NK-92 (cell line): ENCODE measurements around the gene CXCL13.
"Not testable (repeated sequence)": the region's sequence is repeated elsewhere in the genome, so short reads cannot be mapped to it uniquely, and the experiment has no call there.

ENCODE experiments used
- DNase-seq: peaks from one replicate; lab custom pipeline; 2025; ENCODE audit not compliant: unreplicated experiment; lab: John Stamatoyannopoulos, UW

The CXCL13 gene

DNA sequence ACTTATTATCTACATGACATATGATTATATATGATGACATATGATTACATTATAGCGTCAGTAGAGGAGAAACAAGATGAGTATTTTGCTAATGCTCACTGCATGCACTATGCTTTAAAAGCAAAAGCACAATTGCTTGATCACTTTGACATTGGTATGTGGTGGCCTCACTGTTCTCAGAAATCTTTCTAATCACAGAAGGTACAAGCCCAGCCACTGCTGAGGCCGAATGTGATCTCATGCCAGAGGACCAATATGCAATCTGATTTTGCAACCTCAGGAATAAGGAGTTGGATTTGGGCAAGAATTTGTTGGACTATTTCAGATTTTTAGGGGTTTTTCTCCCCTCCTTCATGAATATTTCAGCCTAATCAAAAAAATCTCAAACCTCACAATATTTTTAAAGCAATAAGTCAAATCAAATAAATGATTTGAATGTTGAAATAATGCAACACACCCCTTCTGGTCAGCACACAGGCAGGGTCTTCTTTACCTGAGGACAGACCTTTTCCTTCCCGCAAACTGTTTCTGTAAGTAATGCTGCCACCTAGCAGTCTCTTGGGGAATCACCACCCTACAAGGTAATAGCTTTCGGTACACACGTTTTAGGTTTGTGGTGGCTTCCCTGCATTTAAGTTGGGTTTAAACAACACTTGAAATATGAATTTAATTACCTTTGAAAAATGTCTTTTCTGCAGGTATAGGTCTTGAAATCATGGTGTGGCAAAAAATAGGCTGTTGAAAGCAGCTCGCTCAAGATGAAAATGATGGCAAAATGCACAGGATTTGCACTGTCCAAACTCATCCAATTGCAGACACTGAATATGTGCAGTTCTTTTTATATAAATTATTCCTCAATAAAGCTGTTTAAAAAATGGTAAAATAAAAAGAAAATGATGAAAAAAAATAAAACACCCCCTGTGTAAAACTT is 4.8 kb upstream of the CXCL13 start:
- DNase-seq, result no peak

DNA sequence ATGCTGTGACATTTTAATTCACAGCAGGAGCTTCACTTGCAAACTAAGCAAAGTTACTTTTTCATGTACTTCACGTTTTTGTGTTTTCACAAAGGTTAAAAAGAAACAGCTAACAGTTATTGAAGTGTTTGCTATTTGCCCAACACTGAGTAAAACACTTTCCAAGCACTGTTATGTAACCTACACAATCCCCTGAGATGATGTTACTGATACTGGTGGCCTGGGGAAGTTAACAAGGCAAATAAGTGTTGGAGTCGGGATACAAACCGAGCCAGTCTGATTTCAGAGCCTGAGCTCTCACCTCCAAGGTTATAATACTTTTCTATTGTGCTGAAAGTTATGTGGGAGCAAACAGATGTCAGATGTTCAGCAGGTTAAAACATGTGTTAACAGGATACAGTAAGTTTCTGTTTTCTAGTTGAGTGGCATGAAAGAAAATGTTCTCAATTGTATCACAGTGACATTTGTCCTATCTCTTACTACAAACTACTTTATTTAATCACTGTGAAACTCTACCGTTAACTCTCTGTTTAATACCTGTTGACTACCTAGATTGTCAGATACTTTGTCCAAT is 3.9 kb upstream of the CXCL13 start:
- DNase-seq, result no peak

DNA sequence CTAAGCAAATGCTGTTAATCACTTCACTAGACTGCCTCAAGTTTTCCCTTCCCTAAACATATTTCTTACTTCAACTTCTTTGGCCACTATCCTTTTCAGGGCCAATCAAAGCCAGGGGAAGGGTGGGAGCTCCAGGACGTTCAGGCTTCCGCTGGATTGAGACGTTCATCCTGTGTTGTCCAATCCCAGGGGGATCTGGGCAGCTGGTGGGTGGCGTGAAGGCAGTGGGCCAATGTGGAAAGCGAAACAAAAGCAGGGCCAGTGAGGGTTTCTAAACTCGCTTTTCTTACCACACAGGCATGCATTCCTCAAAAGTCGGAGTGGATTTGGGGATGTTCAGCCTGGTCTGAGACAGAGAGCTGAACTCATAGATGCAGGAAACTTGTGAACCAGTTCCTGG is 7.6 kb downstream of the CXCL13 start:
- DNase-seq, result no peak

DNA sequence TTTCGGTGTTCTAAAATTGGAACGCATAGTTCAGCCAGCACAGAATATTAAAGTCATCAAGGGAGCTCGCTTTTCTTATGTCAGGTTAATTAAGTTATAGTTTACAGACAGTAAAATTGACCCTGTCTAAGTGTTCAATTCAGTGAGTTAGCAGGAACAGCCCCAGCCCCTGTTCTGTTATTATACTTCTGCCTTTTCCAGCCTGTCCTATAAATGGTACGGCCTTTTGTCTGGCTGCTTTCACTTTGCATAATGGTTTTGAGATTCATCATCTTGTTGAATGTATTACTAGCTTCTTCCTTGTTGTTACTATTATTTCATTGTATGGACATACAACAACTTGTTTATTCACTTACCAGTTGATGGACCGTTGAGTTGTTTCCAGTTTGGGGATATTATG is 9.5 kb downstream of the CXCL13 start:
- no peak for DNase-seq

DNA sequence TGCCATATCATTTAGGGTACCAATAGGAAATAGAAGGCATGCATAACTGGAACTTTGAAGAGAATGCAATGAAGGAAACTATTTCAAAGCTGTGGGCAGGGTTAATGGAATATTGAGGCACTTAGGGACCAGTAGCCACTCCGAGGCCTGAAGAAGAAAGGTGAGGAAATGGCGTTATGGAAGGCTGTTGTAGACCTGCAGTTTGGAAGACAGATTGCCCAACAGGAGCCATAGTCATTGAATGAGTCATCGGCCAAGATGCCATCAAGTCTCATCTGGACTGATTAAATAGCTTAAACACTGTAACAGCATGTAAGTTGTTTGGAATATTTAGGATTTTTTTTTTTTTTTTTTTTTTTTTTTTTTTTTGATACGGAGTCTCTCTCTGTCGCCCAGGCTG is 11.6 kb downstream of the CXCL13 start:
- no peak for DNase-seq

DNA sequence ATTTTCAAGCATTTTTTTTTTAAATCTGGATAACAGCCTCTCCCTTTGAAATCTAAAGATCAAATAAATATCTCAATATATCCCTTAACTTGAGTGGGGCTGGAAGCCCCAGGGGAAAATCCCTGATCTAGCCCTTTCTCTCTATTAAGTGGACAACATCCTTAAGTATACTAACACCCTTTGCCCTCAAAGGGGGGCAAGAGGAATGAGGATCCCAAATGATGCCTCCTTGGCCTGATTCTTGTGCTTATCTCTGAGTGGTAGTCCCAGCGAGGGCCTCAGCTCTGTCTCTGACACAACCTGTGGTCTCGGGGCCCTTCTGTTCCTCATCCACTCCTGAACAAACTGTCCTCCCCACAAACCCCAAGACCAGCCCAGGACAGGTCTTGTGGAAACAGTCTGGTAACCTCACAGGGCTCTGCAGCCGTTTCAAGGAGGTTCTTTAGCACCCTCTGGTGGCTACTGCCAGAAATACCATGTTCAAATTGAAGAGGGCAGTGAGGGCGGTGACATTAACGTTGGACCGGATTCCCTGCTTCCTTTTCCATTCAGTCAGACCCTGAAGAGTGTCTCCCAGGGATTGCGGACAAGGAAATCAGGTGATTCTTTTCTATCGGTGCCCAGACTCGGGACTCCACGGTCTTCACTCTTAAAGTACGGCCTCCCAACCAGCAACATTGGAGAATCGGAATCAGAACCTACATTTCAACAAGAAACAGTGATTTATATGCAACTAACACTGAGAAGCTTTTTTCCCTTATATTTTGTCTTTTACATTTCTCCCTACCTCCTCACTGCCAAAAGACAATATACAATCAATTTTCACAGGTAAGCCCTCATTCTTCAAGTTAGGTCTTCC is 13.0 kb downstream of the CXCL13 start:
- DNase-seq, result no peak

DNA sequence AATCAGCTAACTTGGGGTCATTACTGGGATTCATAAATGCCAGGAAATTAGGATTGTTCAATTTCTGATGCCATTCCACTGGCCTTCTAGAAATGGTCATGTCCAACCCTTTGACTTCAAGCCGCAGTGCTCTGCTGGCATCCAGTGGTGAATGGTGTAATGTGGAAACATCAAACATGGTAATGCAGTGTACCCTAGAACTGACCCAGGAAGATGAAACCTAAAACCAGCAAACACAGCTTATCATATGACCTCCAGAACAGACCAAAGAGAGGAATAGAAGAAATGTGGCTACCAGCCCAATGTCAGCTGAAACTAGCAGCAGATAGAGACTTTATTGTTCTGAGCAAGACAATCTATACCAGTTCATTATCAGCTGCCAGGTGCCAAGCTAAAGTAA is 13.8 kb downstream of the CXCL13 start:
- DNase-seq, result no peak

DNA sequence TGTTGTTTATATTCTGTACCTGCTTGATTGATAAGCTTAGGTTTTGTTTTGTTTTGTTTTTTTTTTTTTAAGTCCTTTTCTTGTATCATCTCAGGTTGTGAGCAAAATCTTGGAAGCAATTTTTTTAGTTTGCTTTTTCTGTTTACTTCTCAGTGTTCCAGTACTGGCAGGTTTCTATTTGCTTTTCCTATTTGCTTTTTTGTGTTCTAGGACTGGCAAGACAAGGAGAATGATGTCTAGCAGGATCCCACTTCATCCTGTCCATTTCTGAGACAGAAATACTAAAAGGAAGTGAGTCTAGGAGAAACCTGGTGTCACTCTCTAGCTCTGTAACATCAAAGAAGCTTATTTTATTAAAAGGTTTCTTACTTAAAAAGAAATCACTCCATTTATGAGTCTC is 15.6 kb downstream of the CXCL13 start:
- DNase-seq, result no peak

DNA sequence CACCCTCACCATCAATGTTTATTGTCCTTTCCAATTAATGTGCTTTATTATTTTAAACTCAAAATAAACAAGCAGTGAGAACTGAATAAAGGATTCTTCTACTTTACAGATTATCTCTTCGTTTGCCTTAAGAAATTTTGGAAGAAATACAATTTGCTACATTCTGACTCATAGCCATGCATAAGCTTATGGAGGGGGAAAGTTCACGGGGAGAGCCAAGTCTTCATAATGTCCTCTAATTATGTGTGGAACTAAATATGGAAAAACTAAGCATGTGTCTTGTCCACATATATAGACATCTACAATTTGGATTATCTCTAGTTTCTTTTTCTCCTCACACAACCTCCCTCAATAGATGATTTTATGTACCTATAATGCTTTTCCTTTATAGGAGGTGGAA is 17.5 kb downstream of the CXCL13 start:
- no peak for DNase-seq

DNA sequence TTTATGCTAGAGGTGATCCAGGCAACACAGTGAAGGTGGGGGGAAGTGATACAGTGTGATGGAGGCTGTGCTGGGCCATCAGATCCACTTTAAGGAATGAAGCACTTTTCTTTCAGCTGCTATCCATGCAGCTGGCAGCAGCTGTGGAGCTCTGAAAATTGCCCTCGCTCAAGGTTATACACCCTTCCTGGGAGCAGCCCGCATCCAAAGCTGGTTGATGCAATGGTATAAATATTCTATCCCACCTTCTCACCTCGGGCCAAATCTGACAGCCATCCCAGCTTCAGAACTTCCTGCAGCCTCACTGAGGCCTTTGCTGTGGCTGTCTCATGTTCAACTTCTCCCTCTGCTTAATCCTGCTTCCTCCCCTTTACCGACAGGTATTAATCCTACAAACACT is 18.6 kb downstream of the CXCL13 start:
- no peak for DNase-seq

DNA sequence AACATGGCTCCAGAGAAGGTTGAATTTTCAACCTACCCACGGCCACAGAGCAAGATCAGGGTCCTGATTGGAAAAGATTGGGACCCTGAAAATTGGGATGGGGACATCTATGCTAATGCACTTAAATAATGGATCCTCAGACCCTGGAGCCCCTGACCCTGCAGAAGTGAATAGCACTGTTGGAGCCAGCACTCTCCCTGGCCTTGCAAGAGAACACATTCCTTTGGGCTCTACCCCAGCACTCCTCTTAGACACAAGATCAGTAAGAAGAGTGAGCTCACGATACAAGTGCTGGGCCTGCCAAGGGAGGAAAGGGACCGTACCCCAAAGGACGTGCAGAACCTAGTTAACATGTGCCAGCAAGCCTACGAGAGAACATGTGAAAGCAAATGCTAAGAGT is 19.9 kb downstream of the CXCL13 start:
- no peak for DNase-seq

DNA sequence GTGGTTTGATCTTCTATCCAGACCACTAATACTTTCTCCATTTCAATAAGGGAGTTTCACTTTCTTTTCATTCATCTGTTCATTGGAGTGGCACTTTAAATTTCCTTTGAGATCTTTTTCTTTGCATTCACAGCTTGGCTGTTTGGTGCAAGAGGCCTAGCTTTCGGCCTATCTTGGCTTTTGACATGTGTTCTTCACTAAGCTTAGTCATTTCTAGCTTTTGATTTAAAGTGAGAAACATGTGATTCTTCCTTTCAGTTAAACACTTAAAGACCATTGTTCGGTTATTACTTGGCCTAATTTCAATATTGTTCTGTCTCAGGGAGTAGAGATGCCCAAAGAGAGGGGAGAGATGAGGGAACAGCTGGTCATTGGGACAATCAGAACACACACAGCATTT is 24.3 kb downstream of the CXCL13 start:
- DNase-seq, result no peak

DNA sequence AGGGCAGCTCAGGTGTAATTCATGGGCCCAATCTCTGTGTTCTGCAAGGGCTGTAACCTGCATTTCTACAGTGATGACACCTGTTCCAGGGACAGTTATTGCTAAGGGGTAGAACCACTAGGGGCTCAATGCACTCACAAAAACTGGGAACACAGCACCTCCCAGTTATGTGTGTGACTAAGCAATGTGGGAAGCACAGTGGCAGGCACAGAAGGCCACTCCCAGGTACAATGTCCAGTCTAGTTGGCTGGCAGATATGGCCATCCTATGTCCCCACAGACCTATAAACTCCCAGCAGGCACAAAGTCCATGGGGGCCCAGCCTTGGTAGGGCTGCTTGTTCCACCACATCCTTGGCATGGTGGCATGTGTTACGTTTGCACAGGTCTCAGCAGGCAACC is 25.7 kb downstream of the CXCL13 start:
- DNase-seq, result no peak

DNA sequence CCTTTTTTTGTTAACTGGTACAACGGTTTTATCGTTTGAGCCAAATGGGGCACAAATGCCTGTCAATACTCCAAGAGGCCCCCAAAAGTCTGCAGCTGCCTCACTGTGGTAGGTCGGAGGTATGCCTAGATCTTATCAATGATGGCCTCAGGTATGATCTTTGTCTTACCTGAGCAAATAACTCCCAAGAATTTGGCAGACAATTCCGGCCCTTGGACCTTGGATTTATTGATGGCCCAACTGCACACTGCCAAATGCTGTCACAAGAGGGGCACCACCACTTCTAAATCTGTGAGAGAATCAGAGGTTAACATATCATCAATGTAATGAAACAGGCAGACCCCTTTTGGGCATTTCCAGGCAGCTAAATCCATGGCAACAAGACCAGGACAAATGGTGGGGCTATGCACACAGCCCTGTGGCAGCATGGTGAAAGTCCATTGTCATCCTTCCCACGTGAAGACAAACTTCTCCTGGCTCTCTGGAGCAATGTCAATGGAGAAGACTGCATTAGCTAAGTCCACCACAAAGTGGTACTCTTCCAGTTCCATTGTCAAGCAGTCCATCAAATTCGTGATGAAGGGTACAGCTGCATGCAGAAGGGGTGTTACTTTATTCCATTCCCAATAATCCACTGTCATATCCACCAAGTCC is 28.6 kb downstream of the CXCL13 start:
- DNase-seq, result no peak

DNA sequence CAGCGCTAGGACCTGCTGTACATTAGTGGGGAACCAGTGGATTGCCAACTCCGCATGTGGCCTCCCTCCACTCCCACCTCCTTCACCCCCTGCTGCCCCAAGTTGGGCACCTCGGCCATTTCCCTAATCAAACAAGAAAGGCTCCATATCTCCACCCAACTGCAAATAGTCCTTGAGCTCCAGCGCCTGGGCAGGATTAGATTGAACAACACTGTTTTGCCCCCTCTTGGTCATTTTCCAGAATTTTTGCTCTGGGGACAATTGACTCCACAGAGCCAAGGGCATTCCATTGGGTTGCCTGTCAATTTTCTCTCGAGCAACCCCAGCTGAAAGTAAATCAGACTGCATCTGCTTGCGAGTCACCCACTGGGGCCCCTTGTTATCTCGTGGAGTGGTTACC is 29.6 kb downstream of the CXCL13 start:
- no peak for DNase-seq

DNA sequence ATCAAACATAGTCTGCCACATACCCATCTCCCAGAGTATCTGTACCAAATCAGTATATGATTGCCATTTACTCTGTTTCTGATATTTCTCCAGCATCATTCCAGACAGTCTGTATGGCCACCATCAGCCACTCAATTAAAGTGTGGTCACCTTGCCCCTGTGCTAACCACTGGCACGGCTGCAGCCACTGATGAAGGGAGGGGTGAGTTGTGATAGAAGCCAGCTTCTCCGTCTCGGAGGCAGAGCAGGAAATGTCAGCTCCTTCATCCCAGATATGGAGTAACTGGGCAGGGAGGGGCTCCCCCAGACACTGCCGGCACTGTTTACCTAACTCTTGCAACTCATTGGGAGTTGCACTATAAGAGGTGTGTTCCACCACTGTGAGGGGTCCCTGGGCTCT is 30.3 kb downstream of the CXCL13 start:
- no peak for DNase-seq

DNA sequence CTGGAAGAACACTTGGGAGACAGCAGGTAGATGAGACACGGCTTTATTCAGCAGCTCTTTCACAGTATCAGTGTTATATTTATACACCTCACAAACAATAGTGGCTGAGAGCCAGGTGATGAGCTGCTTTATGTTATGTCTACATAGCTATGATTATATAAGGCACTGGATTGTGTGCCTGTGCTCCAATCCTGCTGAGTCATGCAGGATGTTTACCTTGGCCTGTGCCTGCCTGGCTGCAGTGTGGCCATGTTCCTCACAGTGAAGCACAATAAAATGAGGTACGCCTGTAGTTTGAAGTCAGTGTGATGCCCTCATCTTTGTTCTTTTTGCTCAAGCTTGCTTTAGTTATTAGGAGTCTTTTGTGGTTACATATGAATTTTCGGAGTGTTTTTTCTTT is 31.3 kb downstream of the CXCL13 start:
- no peak for DNase-seq

DNA sequence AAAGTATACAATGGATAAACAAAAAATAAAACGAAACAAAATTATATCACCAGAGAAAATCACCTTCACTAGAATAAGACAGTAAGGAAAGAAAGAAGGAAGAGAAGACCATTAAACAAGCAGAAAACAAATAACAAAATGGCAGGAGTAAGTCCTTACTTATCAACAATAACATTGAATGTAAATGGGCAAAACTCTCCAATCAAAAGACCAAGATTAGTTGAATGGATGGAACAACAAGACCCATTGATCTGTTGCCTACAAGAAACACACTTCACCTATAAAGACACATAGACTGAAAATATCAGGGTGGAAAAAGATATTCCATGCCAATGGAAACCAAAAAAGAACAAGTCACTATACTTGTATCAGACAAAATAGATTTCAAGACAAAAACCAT is 38.4 kb downstream of the CXCL13 start:
- DNase-seq, result not testable (repeated sequence)

DNA sequence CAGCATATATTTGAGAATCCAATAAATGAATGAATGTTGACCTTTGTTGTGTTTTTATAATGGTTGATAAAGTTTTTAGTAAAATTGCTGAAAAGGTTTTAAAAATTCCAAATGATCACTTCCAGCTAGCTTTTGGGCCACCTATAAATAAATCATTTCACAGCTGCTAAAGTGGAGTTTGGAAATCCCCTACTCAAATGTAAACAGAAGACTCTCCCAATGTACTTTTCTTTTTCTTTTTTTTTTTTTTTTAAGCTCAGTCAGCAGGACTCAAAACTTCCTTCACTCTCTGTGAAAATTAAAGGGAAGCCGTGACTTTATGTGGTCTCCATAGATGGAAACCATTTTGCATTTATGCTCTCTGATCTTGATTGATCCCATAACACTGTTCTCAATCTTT is 45.2 kb downstream of the CXCL13 start:
- no peak for DNase-seq

DNA sequence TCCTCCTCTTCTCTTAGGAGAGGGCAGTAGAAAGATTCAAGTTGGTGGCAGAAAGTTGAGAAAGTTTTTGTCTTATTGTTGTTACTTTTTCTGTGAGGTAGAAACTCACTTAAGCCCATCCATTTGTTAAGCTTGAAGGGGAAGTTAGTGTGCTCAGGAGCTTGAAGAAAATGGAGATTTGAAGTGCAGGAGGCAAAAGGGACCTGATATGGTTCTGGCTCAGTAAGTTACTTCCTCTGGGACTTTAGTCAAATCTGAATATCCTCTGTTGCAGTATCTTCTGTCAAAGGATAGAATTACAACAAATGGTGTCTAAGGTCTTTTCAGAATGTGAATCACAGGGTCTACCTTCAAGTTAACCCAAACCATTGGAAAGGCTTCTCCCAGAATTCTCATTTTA is 46.2 kb downstream of the CXCL13 start:
- DNase-seq, result no peak

DNA sequence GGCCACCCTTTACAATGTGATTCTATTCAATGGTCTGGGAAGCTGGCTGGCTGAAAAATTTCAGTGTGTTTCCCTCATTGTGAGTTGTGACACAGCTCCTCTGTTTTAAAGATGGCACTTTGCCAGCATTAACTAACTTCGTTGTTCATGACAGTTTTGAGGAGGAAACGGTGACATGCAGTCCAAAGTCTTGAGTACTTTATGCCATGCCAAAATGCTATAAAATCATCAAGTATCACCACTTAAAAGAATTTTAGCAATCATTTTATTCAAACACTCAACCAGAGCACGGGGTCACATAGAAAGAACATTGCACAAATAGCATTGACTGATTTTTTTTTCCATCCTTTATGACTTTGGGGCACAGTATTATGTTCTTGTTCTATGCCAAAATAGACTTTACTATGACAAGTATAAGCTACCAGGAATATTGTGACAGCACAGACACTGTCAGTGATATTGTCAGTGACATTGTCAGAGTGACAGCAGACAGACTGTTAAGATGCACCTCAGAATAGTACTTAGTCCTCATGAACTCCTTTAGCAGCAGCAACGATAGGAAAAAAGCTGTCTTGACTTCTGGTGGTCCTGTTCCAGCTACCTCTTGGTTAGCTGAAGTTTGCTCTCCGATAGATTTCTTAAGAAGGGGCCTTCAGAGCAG is 46.7 kb downstream of the CXCL13 start:
- DNase-seq, result no peak
